Activated naive CD8-positive, alpha-beta T cell treated with anti-CD3 and anti-CD28 coated beads, Interleukin-2, amount 10 ng/mL, durations not matched to agents 7 days and 5 days (primary cell): ENCODE results near the gene NOS1. TPM values are rescaled to one million over a fixed set of nuclear protein-coding genes. Genes with fewer than 3 reads are reported as not detected.

Experiments
- ATAC-seq: fragments of 150-1000 bp; cut with Tn5 transposase; one replicate; pipeline ENCODE4 v1.10.0; 2021; ENCODE audit warnings: low read depth, moderate library complexity
- POLR2A ChIA-PET: fragments of 350-600 bp; sonication (Branson Sonifier 250); formaldehyde crosslinking; loops from one replicate; lab custom pipeline; 2021; ENCODE audit warnings: antibody characterized with exemption; lab: Charles Lee
- DNase-seq: peaks from one replicate; pipeline ENCODE4 v3.0.0; 2021
- H3K27ac Mint-ChIP-seq: one replicate; pipeline ENCODE4 v1.8.0; 2022; ENCODE audit warnings: mild to moderate bottlenecking, mixed read lengths
- H3K27me3 Mint-ChIP-seq: one replicate; pipeline ENCODE4 v1.8.0; 2022; ENCODE audit warnings: mild to moderate bottlenecking, moderate library complexity, mixed read lengths
- H3K36me3 Mint-ChIP-seq: one replicate; pipeline ENCODE4 v1.8.0; 2021; ENCODE audit warnings: mild to moderate bottlenecking, mixed read lengths
- H3K4me1 Mint-ChIP-seq: one replicate; pipeline ENCODE4 v1.8.0; 2021; ENCODE audit warnings: mixed read lengths
- H3K4me3 Mint-ChIP-seq: one replicate; pipeline ENCODE4 v1.8.0; 2022; ENCODE audit warnings: mild to moderate bottlenecking, moderate library complexity, mixed read lengths
- H3K9me3 Mint-ChIP-seq: one replicate; pipeline ENCODE4 v1.8.0; 2021; ENCODE audit warnings: mixed read lengths
- total RNA-seq, 2 experiments: library from RNA; stranded (reverse); gene quantifications; one replicate each; pipeline ENCODE4 v1.2.3, GENCODE V29; 2021

Gene NOS1
- total RNA-seq, 2 experiments from 2014 or later = not detected

DNA sequence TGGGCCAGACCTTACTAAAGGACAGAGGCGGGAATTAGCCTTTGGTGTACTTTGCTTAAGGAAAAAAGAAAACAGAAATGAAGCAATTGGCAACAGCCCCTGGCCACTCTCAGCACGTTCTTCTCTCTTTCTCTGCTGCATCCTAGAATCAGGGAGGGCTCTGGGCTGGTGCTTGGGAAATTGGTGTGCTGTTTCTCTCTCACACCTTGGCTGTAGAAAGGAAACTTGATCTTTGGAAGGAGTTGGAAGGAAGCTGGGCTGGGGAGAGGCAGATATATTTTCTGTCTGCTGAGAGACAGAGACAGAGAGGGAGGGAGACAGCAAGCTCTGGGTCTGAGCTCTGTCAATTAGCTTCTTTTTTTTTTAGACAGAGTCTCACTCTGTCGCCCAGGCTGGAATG, 27.4 kb downstream of the NOS1 start:
- H3K4me3 Mint-ChIP-seq = no peak overlapping the region
- POLR2A ChIA-PET = no interaction called here
- H3K27ac Mint-ChIP-seq = no peak overlapping the region
- H3K4me1 Mint-ChIP-seq = no peaks in the 10 kb centered on the region
- no peaks in the 10 kb centered on the region for H3K36me3 Mint-ChIP-seq
- no peaks in the 10 kb centered on the region for H3K9me3 Mint-ChIP-seq
- peaks cover 11% of the 10 kb centered on the region for H3K27me3 Mint-ChIP-seq
- ATAC-seq (no peak), DNase-seq (no peak)

- H3K4me1 Mint-ChIP-seq = no peaks in the 10 kb centered on the region
- H3K27me3 Mint-ChIP-seq = peaks cover 11% of the 10 kb centered on the region
- DNase-seq = no peak
- H3K9me3 Mint-ChIP-seq = no peaks in the 10 kb centered on the region
- POLR2A ChIA-PET = no interaction called here
- H3K4me3 Mint-ChIP-seq = no peak overlapping the region
- H3K27ac Mint-ChIP-seq = no peak overlapping the region
- no peaks in the 10 kb centered on the region for H3K36me3 Mint-ChIP-seq
- no peak for ATAC-seq
Measured at GRCh38 chr12:117333331-117333881, 28.0 kb downstream of the NOS1 start.

DNA sequence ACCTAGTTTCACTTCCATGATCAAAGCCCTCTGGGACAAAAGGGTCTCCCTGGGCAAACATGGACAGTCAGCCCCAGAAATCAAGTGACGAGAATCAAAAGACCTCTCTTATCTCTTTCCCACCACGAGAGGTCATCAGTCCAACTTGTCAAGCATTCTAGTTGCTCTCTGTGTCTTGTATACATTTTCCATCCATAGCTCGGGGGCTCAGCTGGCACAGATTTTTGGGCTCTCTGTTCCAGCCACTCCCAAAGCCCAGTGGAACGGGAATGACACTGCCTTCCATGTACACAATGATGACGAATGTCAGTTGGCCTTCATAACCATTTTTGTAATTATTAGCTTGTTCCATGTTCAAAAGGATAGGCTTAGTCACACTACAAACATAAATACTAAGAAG, 29.7 kb downstream of the NOS1 start:
- Mint-ChIP-seq H3K4me1 (no peaks in the 10 kb centered on the region), H3K9me3 (no peaks in the 10 kb centered on the region), H3K27me3 (peaks cover 11% of the 10 kb centered on the region), H3K4me3 (no peak overlapping the region), H3K27ac (no peak overlapping the region), H3K36me3 (no peaks in the 10 kb centered on the region)
- POLR2A ChIA-PET = no interaction called here
- no peak for DNase-seq
- ATAC-seq = no peak

DNA sequence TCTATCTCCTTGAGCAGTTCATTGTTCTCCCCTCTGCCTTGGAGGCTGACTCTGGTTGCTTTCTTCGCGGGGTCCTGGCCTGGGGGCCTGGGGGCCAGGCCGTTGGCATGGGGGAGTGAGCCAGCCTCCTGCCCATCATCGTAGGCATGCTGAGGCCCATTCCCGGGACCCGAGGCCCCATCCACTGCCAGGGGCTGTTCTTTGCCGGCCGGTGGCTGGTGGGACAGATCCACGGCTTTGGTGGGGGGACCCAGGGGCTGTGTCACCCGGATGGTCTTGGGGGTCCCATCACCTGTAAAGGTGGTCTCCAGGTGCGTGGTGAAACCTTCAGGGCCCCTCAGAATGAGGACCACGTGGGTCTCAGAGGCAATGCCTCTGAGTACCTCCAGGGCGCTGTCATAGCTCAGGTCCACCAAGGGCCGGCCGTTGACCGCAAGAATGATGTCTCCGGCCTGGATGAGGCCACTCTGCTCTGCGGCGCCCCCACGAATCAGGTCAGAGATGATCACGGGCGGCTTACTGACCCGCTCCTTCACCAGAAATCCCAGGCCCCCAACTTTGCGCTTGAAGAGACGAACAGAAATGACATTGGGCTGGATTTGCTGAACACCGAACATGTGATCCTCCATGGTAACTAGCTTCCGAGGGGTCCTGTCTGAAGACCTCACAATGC, 30.8 kb downstream of the NOS1 start:
- no peak for DNase-seq

DNA sequence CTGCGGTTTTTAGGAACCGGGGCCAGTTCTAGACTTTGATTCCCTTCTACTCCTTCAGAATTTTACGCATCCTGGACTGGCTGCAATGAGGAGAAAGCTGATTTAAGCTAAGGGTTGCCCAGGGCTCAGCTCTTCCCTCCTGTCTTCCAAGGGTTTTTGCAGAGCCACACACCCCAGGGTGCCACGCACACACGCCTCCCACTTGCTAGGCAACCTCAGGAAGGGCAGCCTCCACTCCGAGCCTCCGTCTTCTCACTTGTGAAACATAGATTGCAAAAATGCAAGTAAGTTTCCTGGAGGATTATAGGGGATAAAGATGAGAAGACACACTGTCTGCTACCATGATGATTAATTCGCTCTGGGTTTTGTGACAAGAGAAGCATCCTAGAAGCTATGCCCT, 31.7 kb downstream of the NOS1 start:
- H3K9me3 Mint-ChIP-seq = no peaks in the 10 kb centered on the region
- no peak overlapping the region for H3K4me3 Mint-ChIP-seq
- POLR2A ChIA-PET = no interaction called here
- H3K36me3 Mint-ChIP-seq = no peaks in the 10 kb centered on the region
- H3K27me3 Mint-ChIP-seq = peaks cover 10% of the 10 kb centered on the region
- ATAC-seq = no peak
- no peak for DNase-seq
- no peak overlapping the region for H3K27ac Mint-ChIP-seq
- no peaks in the 10 kb centered on the region for H3K4me1 Mint-ChIP-seq

More for the DNA sequence above, 30.8 kb downstream of the NOS1 start:
- H3K36me3 Mint-ChIP-seq = no peaks in the 10 kb centered on the region
- no peaks in the 10 kb centered on the region for H3K4me1 Mint-ChIP-seq
- ATAC-seq = no peak
- H3K27ac Mint-ChIP-seq = no peak overlapping the region
- POLR2A ChIA-PET = no interaction called here
- H3K4me3 Mint-ChIP-seq = no peak overlapping the region
- peaks cover 11% of the 10 kb centered on the region for H3K27me3 Mint-ChIP-seq
- H3K9me3 Mint-ChIP-seq = no peaks in the 10 kb centered on the region

DNA sequence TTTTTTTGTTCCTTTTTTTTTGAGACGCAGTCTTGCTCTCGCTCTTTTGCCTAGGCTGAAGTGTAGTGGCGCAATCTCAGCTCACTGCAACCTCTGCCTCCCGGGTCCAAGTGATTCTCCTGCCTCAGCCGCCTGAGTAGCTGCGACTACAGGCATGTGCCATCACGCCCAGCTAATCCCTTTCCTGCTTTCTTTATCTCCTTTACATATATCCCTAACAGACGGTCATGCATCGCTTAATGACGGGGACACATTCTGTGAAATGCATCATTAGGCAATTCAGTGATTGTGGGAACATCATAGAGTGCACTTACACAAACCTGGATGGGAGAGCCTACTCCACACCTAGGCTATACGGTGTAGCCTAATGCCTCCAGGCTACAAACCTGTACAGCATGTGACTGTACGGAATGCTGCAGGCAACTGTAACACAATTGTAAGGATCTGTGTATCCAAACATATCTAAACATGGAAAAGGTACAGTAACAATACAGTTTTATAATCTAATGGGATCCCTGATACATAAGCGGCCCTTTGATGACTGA, 32.8 kb downstream of the NOS1 start:
- Mint-ChIP-seq H3K27me3 (peaks cover under 1% of the 10 kb centered on the region), H3K9me3 (no peaks in the 10 kb centered on the region), H3K36me3 (no peaks in the 10 kb centered on the region), H3K27ac (no peak overlapping the region), H3K4me1 (no peaks in the 10 kb centered on the region), H3K4me3 (no peak overlapping the region)
- DNase-seq = no peak
- no peak for ATAC-seq
- POLR2A ChIA-PET = no interaction called here

- no peak for ATAC-seq
- no peak overlapping the region for H3K27ac Mint-ChIP-seq
- no peaks in the 10 kb centered on the region for H3K36me3 Mint-ChIP-seq
- no peaks in the 10 kb centered on the region for H3K27me3 Mint-ChIP-seq
- POLR2A ChIA-PET = no interaction called here
- H3K4me1 Mint-ChIP-seq = no peaks in the 10 kb centered on the region
- DNase-seq = no peak
- no peaks in the 10 kb centered on the region for H3K9me3 Mint-ChIP-seq
- no peak overlapping the region for H3K4me3 Mint-ChIP-seq
Measured at GRCh38 chr12:117322428-117322827, 39.0 kb downstream of the NOS1 start.

- Mint-ChIP-seq H3K27me3 (no peaks in the 10 kb centered on the region), H3K9me3 (no peaks in the 10 kb centered on the region), H3K36me3 (no peaks in the 10 kb centered on the region), H3K27ac (no peak overlapping the region), H3K4me1 (no peaks in the 10 kb centered on the region), H3K4me3 (no peak overlapping the region)
- ATAC-seq (no peak), DNase-seq (no peak)
- POLR2A ChIA-PET = no interaction called here
Measured at GRCh38 chr12:117321572-117321971, 39.9 kb downstream of the NOS1 start.

- peaks cover 3% of the 10 kb centered on the region for H3K9me3 Mint-ChIP-seq
- H3K36me3 Mint-ChIP-seq = no peaks in the 10 kb centered on the region
- H3K4me1 Mint-ChIP-seq = no peaks in the 10 kb centered on the region
- POLR2A ChIA-PET = no interaction called here
- ATAC-seq (no peak), DNase-seq (no peak)
- no peak overlapping the region for H3K27ac Mint-ChIP-seq
- H3K27me3 Mint-ChIP-seq = no peaks in the 10 kb centered on the region
- no peak overlapping the region for H3K4me3 Mint-ChIP-seq
Measured at GRCh38 chr12:117318591-117318990, 42.8 kb downstream of the NOS1 start.

GRCh38 chr12:117316336-117316735, 45.1 kb downstream of the NOS1 start:
- POLR2A ChIA-PET = no interaction called here
- Mint-ChIP-seq H3K4me3 (no peak overlapping the region), H3K4me1 (no peaks in the 10 kb centered on the region), H3K27ac (no peak overlapping the region), H3K36me3 (no peaks in the 10 kb centered on the region), H3K27me3 (no peaks in the 10 kb centered on the region), H3K9me3 (peaks cover 3% of the 10 kb centered on the region)
- ATAC-seq (no peak), DNase-seq (no peak)

DNA sequence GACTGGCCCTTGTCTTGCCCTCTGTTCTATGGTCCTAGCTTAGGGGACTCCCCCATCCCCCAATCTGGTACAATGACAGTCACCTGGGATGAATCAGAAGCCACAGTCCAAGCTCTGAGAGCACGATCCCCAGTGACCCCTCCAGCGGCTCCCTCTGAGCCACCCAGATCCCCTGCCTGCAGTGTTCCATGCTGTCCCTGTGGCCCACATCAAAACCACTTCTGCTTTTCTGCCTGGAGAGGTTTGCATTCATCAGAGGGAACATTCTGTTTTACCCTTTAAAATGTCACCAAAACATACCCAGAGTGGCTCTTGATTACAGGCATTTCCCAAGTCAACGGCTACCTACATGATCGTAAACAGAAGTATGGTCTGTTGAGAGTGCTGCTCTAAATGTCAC, 47.5 kb downstream of the NOS1 start:
- no peak for DNase-seq
- no peak overlapping the region for H3K27ac Mint-ChIP-seq
- H3K36me3 Mint-ChIP-seq = no peaks in the 10 kb centered on the region
- ATAC-seq = no peak
- H3K27me3 Mint-ChIP-seq = no peaks in the 10 kb centered on the region
- H3K4me3 Mint-ChIP-seq = no peak overlapping the region
- POLR2A ChIA-PET = no interaction called here
- H3K4me1 Mint-ChIP-seq = no peaks in the 10 kb centered on the region
- H3K9me3 Mint-ChIP-seq = peaks cover 3% of the 10 kb centered on the region

GRCh38 chr12:117312770-117313169, 48.7 kb downstream of the NOS1 start:
- Mint-ChIP-seq H3K9me3 (peaks cover 3% of the 10 kb centered on the region), H3K36me3 (no peaks in the 10 kb centered on the region), H3K4me1 (no peaks in the 10 kb centered on the region), H3K4me3 (no peak overlapping the region), H3K27ac (no peak overlapping the region), H3K27me3 (no peaks in the 10 kb centered on the region)
- POLR2A ChIA-PET = no interaction called here
- ATAC-seq (no peak), DNase-seq (no peak)

- H3K9me3 Mint-ChIP-seq = no peaks in the 10 kb centered on the region
- POLR2A ChIA-PET = no interaction called here
- no peaks in the 10 kb centered on the region for H3K4me1 Mint-ChIP-seq
- H3K27ac Mint-ChIP-seq = no peak overlapping the region
- no peaks in the 10 kb centered on the region for H3K27me3 Mint-ChIP-seq
- DNase-seq (no peak), ATAC-seq (no peak)
- H3K36me3 Mint-ChIP-seq = no peaks in the 10 kb centered on the region
- no peak overlapping the region for H3K4me3 Mint-ChIP-seq
Measured at GRCh38 chr12:117309276-117309925, 52.0 kb downstream of the NOS1 start.

GRCh38 chr12:117300174-117300573, 61.3 kb downstream of the NOS1 start:
- Mint-ChIP-seq H3K27ac (no peak overlapping the region), H3K36me3 (no peaks in the 10 kb centered on the region), H3K27me3 (peaks cover 2% of the 10 kb centered on the region), H3K9me3 (no peaks in the 10 kb centered on the region), H3K4me3 (no peak overlapping the region), H3K4me1 (no peaks in the 10 kb centered on the region)
- ATAC-seq = no peak
- POLR2A ChIA-PET = no interaction called here
- no peak for DNase-seq
